PC-9 (cell line): ENCODE data around the gene PON1. TPM values are rescaled to one million over a fixed set of nuclear protein-coding genes. Genes with fewer than 3 reads are reported as not detected.

Source experiments
- BruUV-seq: library from RNA; stranded (reverse); fragments of 400-500 nt; replicated peaks from 2 replicates; lab custom pipeline; 2021; lab: Mats Ljungman, UMichigan
- CTCF ChIA-PET: fragments of 300-600 bp; sonication (Branson Sonifier 250); formaldehyde crosslinking; loops from one replicate; lab custom pipeline; 2022; ENCODE audit warnings: antibody characterized with exemption; lab: Charles Lee
- POLR2A ChIA-PET: fragments of 300-600 bp; sonication (Branson Sonifier 250); formaldehyde crosslinking; loops from one replicate; lab custom pipeline; 2022; ENCODE audit warnings: antibody characterized with exemption; ENCODE audit not compliant: unreplicated experiment; lab: Charles Lee
- DNase-seq, 2 experiments: peaks; one replicate each; pipeline versions ENCODE4 v3.0.0 to v3.0.0-alpha.2; 2015 to 2022; ENCODE audit warnings: mixed read lengths in 1 of 2
- H2AFZ ChIP-seq: fragments of 200-600 bp; sonication (generic); 2 replicates; pipeline ENCODE4 v1.8.1; 2017; ENCODE audit warnings: antibody characterized with exemption
- H3F3A ChIP-seq: fragments of 200-600 bp; sonication (generic); 2 replicates; pipeline ENCODE4 v1.8.1; 2017; ENCODE audit warnings: antibody characterized with exemption, mild to moderate bottlenecking, low read depth; ENCODE audit not compliant: insufficient read depth
- H3K27ac ChIP-seq: fragments of 200-600 bp; sonication (generic); 2 replicates; pipeline ENCODE4 v1.6.1; 2016; ENCODE audit warnings: mixed run types
- H3K27me3 ChIP-seq: fragments of 200-600 bp; sonication (generic); 2 replicates; pipeline ENCODE4 v1.6.1; 2016; ENCODE audit warnings: low read depth, mixed run types; ENCODE audit not compliant: insufficient read depth
- H3K36me3 ChIP-seq: fragments of 200-600 bp; sonication (generic); 2 replicates; pipeline ENCODE4 v1.6.1; 2016; ENCODE audit warnings: low read depth, mixed run types
- H3K4me1 ChIP-seq: fragments of 200-600 bp; sonication (generic); replicated peaks from 2 replicates; pipeline ENCODE4 v1.6.1; 2016; ENCODE audit warnings: mixed run types; ENCODE audit not compliant: insufficient read depth
- H3K4me2 ChIP-seq: fragments of 200-600 bp; sonication (generic); 2 replicates; pipeline ENCODE4 v1.6.1; 2017; ENCODE audit warnings: mixed run types
- H3K4me3 ChIP-seq: fragments of 200-600 bp; sonication (generic); 2 replicates; pipeline ENCODE4 v1.6.1; 2016; ENCODE audit warnings: mixed run types
- H3K79me2 ChIP-seq: fragments of 200-600 bp; sonication (generic); 2 replicates; pipeline ENCODE4 v1.6.1; 2017; ENCODE audit warnings: low read depth, mixed run types
- H3K9me2 ChIP-seq: fragments of 200-600 bp; sonication (generic); 2 replicates; pipeline ENCODE4 v1.8.1; 2017; ENCODE audit warnings: mild to moderate bottlenecking; ENCODE audit not compliant: insufficient read depth
- H3K9me3 ChIP-seq: fragments of 200-600 bp; sonication (generic); 2 replicates; pipeline ENCODE4 v1.8.1; 2016; ENCODE audit warnings: low read depth; ENCODE audit not compliant: insufficient read depth
- H4K20me1 ChIP-seq: fragments of 200-600 bp; sonication (generic); 2 replicates; pipeline ENCODE4 v1.8.1; 2017; ENCODE audit not compliant: insufficient read depth
- CTCF ChIP-seq: fragments of 200-600 bp; sonication (generic); conservative IDR thresholded peaks from 2 replicates; pipeline ENCODE4 v1.6.1; 2017; ENCODE audit warnings: mixed run types, antibody characterized with exemption, mild to moderate bottlenecking, moderate library complexity
- EZH2 ChIP-seq: fragments of 200-600 bp; sonication (generic); IDR thresholded peaks from 2 replicates; pipeline ENCODE4 v1.8.0; 2017; ENCODE audit warnings: antibody characterized with exemption, low read depth
- intact Hi-C: fragments of 100-400 bp; cut with micrococcal nuclease; formaldehyde crosslinking; loops from one replicate; pipeline ENCODE4 v1.10.0; 2022; ENCODE audit not compliant: unreplicated experiment
- total RNA-seq: library from RNA; stranded (reverse); gene quantifications from 2 replicates; pipeline ENCODE4 v1.2.3, GENCODE V29; 2021

PON1 gene
- total RNA-seq, 1 experiment from 2014 or later: not detected

DNA sequence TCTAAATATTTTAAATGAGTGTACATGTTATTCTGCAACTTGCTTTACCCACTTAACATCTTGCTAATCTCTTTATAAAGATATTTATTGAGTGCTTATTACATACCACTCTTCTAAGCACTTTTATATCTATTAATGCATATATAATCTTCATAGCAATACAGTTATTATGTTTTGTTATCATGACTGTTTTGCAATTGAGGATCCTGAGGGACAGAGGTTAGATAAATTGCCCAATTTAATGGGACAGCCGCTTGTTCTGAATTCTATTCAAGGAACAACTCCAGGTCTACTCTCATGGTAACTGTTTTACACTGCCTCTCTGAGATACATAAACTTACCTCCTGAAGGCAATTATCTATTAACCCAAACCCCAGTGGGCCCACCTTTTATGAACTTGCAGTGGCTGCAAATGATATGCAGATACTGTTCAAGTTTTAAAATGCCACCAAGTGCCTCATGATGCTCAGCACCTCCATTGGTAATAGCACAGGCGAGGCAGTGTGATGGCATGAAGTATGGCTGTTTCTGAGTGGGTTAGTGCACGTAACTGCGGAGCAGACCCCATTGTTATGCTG, 60.5 kb downstream of the PON1 start:
- Histone ChIP-seq H3K9me3 (no peaks in the 10 kb centered on the region), H3K79me2 (no peaks in the 10 kb centered on the region), H3K27ac (no peak overlapping the region), H3K4me2 (no peak overlapping the region), H2AFZ (no peak overlapping the region), H4K20me1 (no peaks in the 10 kb centered on the region), H3F3A (no peaks in the 10 kb centered on the region), H3K4me1 (no peaks in the 10 kb centered on the region), H3K36me3 (no peaks in the 10 kb centered on the region), H3K27me3 (no peaks in the 10 kb centered on the region), H3K9me2 (no peaks in the 10 kb centered on the region), H3K4me3 (no peak overlapping the region)
- DNase-seq: no peak
- ChIA-PET POLR2A (no interaction called here), CTCF (no interaction called here)
- intact Hi-C loops: no loop called here
- no peak for TF ChIP-seq CTCF
- TF ChIP-seq EZH2: no peak
- BruUV-seq: no TSS peak

- no peak overlapping the region for H2AFZ ChIP-seq
- intact Hi-C loops: no loop called here
- POLR2A ChIA-PET: no interaction called here
These were observed 61.5 kb downstream of the PON1 start for GRCh38 chr7:95262875-95263274.

GRCh38 chr7:95261895-95262415, 62.4 kb downstream of the PON1 start:
- Histone ChIP-seq H3K4me1 (no peaks in the 10 kb centered on the region), H3K9me2 (no peaks in the 10 kb centered on the region), H3F3A (no peaks in the 10 kb centered on the region), H2AFZ (no peak overlapping the region), H3K4me2 (no peak overlapping the region), H4K20me1 (no peaks in the 10 kb centered on the region), H3K27me3 (no peaks in the 10 kb centered on the region), H3K27ac (no peak overlapping the region), H3K79me2 (no peaks in the 10 kb centered on the region), H3K9me3 (no peaks in the 10 kb centered on the region), H3K36me3 (no peaks in the 10 kb centered on the region), H3K4me3 (no peak overlapping the region)
- CTCF ChIA-PET: no interaction called here
- no TSS peak for BruUV-seq
- TF ChIP-seq EZH2: no peak
- no peak for TF ChIP-seq CTCF
- intact Hi-C loops: no loop called here
- DNase-seq: no peak
- POLR2A ChIA-PET: no interaction called here

More at GRCh38 chr7:95262875-95263274, 61.5 kb downstream of the PON1 start:
- H3K9me3 ChIP-seq: no peaks in the 10 kb centered on the region
- H3F3A ChIP-seq: no peaks in the 10 kb centered on the region
- no peaks in the 10 kb centered on the region for H3K27me3 ChIP-seq
- TF ChIP-seq EZH2 (no peak), CTCF (no peak)
- H3K27ac ChIP-seq: no peak overlapping the region
- no peak overlapping the region for H3K4me3 ChIP-seq
- no TSS peak for BruUV-seq
- CTCF ChIA-PET: no interaction called here
- no peak for DNase-seq
- no peak overlapping the region for H3K4me2 ChIP-seq
- no peaks in the 10 kb centered on the region for H3K79me2 ChIP-seq
- no peaks in the 10 kb centered on the region for H3K9me2 ChIP-seq
- no peaks in the 10 kb centered on the region for H4K20me1 ChIP-seq
- H3K4me1 ChIP-seq: no peaks in the 10 kb centered on the region
- no peaks in the 10 kb centered on the region for H3K36me3 ChIP-seq
